ENCODE measurements around the gene RDH14.

GRCh38 chr2:18580606-18581005, 20.2 kb upstream of the RDH14 start:
- no peak for TF ChIP-seq CBFB (IDR thresholded peaks at IDR 0.05; ENCODE audit: low read depth)
- no peak for TF ChIP-seq CEBPB (IDR thresholded peaks at IDR 0.05; ENCODE audit: borderline replicate concordance in 1 of 2, low read depth in 2 of 2, low read length in 2 of 2)
- TF ChIP-seq, protein P1, sequence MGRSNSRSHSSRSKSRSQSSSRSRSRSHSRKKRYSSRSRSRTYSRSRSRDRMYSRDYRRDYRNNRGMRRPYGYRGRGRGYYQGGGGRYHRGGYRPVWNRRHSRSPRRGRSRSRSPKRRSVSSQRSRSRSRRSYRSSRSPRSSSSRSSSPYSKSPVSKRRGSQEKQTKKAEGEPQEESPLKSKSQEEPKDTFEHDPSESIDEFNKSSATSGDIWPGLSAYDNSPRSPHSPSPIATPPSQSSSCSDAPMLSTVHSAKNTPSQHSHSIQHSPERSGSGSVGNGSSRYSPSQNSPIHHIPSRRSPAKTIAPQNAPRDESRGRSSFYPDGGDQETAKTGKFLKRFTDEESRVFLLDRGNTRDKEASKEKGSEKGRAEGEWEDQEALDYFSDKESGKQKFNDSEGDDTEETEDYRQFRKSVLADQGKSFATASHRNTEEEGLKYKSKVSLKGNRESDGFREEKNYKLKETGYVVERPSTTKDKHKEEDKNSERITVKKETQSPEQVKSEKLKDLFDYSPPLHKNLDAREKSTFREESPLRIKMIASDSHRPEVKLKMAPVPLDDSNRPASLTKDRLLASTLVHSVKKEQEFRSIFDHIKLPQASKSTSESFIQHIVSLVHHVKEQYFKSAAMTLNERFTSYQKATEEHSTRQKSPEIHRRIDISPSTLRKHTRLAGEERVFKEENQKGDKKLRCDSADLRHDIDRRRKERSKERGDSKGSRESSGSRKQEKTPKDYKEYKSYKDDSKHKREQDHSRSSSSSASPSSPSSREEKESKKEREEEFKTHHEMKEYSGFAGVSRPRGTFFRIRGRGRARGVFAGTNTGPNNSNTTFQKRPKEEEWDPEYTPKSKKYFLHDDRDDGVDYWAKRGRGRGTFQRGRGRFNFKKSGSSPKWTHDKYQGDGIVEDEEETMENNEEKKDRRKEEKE (IDR thresholded peaks at IDR 0.05), result no peak
- no peak for TF ChIP-seq CTCF (IDR thresholded peaks at IDR 0.05 in 2 of 3, conservative IDR thresholded peaks at IDR 0.05 in 1 of 3; ENCODE audit: control insufficient read depth in 2 of 3, extremely low read depth in 1 of 3, insufficient read depth in 1 of 3, low read depth in 3 of 3, low read length in 3 of 3)
- no peak for TF ChIP-seq IKZF1 (conservative IDR thresholded peaks at IDR 0.05)
- TF ChIP-seq TCF3 (IDR thresholded peaks at IDR 0.05; ENCODE audit: borderline replicate concordance, insufficient read depth, low read depth, low read length), result no peak
